Glomerular endothelial cell (primary cell): ENCODE measurements around the gene RRP1B. TPM values are rescaled to one million over a fixed set of nuclear protein-coding genes. Genes with fewer than 3 reads are reported as not detected.
"Not testable (repeated sequence)": the region's sequence is repeated elsewhere in the genome, so short reads cannot be mapped to it uniquely, and the experiment has no call there.

ENCODE experiments used
- DNase-seq: peaks from one replicate; pipeline ENCODE4 v3.0.0-alpha.2; 2011; ENCODE audit warnings: low read depth, low spot score; ENCODE audit errors: extremely low read depth
- total RNA-seq: library from RNA; depleted of rRNA; stranded (reverse); fragments of >200 nt; gene quantifications from 2 replicates; pipeline ENCODE4 v1.2.3, GENCODE V29; 2015

Gene RRP1B
- 30.9 and 41.0 TPM in 2 replicates for total RNA-seq

- no peak for DNase-seq
Measured at GRCh38 chr21:43659136-43660000, at the start of gene RRP1B, which contains the start of gene HSF2BP. TSS of gene RRP1B (plus strand) at chr21:43659560. CDS start at chr21:43659665, 105 bp downstream. TSS of gene HSF2BP (minus strand) at chr21:43659488. CDS start at chr21:43658096, 1,392 bp downstream.

GRCh38 chr21:43611598-43612369, 47.6 kb upstream of the RRP1B start:
- no peak for DNase-seq

- DNase-seq = no peak
Measured at GRCh38 chr21:43613755-43614638, 45.4 kb upstream of the RRP1B start.

- no peak for DNase-seq
Measured at GRCh38 chr21:43614839-43615238, 44.5 kb upstream of the RRP1B start.

GRCh38 chr21:43616861-43617260, 42.5 kb upstream of the RRP1B start:
- DNase-seq = not testable (repeated sequence)

- no peak for DNase-seq
Measured at GRCh38 chr21:43618940-43619339, 40.4 kb upstream of the RRP1B start.

GRCh38 chr21:43619344-43619743, 40.0 kb upstream of the RRP1B start:
- no peak for DNase-seq

GRCh38 chr21:43619856-43620255, 39.5 kb upstream of the RRP1B start:
- DNase-seq = no peak

GRCh38 chr21:43622796-43623195, 36.6 kb upstream of the RRP1B start:
- DNase-seq = no peak

GRCh38 chr21:43623588-43623987, 35.8 kb upstream of the RRP1B start:
- no peak for DNase-seq

GRCh38 chr21:43624339-43624738, 35.0 kb upstream of the RRP1B start:
- no peak for DNase-seq

GRCh38 chr21:43626390-43626789, 33.0 kb upstream of the RRP1B start:
- DNase-seq = no peak

- no peak for DNase-seq
Measured at GRCh38 chr21:43627527-43627926, 31.8 kb upstream of the RRP1B start.

- no peak for DNase-seq
Measured at GRCh38 chr21:43631411-43632107, 27.8 kb upstream of the RRP1B start.

- DNase-seq = no peak
Measured at GRCh38 chr21:43632373-43632905, 26.9 kb upstream of the RRP1B start.

GRCh38 chr21:43634618-43635017, 24.7 kb upstream of the RRP1B start:
- no peak for DNase-seq

- DNase-seq = no peak
Measured at GRCh38 chr21:43635436-43635835, 23.9 kb upstream of the RRP1B start.

GRCh38 chr21:43637530-43638158, 21.7 kb upstream of the RRP1B start:
- no peak for DNase-seq
